Bronchus fibroblast of lung (primary cell): ENCODE results near the gene XIST. TPM values are rescaled to one million over a fixed set of nuclear protein-coding genes. Genes with fewer than 3 reads are reported as not detected.

Source experiments
- total RNA-seq: library from RNA; depleted of rRNA; stranded (reverse); fragments of >200 nt; gene quantifications from 2 replicates; pipeline ENCODE4 v1.2.3, GENCODE V29; 2015

Gene XIST
- total RNA-seq: not detected in 2 replicates

GRCh38 chrX:73852467-73852866 lies at the start of gene XIST:
Gene XIST, minus strand, starts transcription at chrX:73852714.

